GM18499 (cell line): Measurements from ENCODE around the gene TTLL12.

Experiments used
- ATAC-seq: cut with Tn5 transposase; IDR thresholded peaks from one replicate; pipeline ENCODE4 v1.9.1; 2021; ENCODE audit warnings: moderate number of reproducible peaks; ENCODE audit not compliant: insufficient read depth, unreplicated experiment

TTLL12 gene

DNA sequence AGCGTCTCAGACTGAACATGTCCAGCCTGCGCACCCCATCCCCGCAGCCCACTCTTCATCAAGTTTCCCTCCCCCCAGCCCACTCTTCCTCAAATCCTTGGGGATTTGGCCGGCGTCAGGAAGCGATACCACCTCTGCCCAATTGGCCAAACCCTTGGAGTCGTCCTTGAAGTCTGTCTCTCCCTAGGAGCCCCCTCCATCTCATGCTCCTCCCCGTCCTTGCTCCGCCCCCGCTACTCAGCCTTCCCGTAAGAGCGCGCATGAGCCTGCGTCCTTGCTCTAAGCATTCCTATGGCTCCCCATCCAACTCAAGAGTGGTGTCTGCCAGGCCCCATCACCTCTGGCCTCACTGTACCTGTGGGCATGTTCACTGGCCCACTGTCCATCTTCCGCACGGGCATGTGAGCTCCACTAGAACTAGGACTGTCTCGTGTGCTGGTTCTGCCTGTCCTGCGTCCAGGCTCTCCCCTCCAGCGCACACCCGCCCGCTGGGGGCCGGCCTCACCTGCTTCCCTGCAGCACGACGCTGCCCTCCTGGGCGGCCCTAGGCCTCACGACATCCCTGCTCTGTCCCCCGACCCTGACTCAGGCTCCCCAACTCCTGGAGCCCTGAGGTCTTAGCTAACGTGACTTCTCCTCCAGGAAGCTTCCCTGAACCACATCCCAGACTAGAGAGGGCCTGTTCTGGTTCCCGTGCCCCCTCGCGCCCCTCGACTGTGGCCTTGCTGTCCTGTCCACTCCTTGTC lies 30.5 kb upstream of the TTLL12 start:
- ATAC-seq: no peak

DNA sequence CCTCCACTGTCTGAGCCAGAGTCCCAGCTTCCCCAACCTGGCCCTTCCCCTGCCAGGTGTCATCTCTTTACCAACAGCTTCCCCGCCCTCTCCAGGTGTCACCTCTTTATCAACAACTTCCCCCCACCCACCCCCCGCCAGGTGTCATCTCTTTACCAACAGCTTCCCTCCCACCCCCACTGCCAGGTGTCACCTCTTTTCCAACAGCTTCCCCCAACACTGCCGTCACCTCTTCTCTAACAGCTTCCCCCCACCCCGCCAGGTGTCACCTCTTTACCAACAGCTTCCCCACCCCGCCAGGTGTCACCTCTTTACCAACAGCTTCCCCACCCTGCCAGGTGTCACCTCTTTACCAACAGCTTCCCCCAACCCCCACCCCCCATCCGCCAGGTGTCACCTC lies 29.8 kb upstream of the TTLL12 start:
- no peak for ATAC-seq

GRCh38 chr22:43213962-43214361 lies 27.0 kb upstream of the TTLL12 start:
- ATAC-seq: no peak

GRCh38 chr22:43213051-43213450 lies 26.1 kb upstream of the TTLL12 start:
- no peak for ATAC-seq

- no peak for ATAC-seq
These were observed 25.6 kb upstream of the TTLL12 start for GRCh38 chr22:43212434-43212952.

DNA sequence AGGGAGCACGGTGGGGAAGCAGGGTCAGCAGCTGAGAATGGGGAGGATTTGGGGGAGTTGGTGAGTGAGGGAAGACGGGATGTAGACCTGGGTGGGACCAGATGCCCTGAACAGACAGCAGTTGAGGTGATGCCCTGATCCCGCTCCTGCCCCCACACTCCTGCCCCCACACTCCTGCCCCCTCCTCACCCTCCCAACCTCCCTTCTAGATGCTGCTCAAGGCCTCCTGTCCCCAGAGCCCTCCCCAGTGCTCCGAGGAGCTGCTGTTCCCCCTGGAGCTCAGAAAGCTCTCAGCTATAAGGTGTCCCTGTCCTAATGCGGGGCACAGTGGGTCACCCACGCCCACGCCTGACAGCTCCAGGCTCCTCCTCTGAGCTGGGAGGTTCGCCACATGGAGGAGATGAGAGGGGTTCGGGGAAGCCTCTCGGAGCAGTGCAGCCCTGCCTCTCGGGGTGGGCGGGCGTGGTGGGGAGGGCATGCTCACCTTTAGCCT lies 25.1 kb upstream of the TTLL12 start:
- ATAC-seq: no peak

- no peak for ATAC-seq
These were observed 23.9 kb upstream of the TTLL12 start for GRCh38 chr22:43210631-43211515.

- ATAC-seq: no peak
These were observed 23.0 kb upstream of the TTLL12 start for GRCh38 chr22:43209971-43210370.

DNA sequence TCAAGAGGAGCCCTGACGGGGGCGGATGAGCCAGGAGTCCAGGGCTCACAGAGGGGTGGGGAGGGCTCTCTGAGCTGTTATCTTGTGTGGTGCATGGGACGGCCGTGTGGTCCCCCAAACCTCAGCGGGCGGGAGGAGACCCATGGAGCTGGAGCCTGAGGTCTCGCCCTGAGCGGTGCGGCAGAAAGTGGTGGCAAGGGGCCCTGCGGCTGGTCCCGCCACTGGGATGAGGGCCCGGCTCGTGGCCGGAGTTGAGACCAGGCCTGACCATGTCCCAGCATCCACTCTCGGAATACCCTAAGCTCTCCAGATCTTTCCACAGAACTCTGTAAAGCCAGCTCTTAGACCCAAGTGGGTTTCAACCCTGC lies 22.6 kb upstream of the TTLL12 start:
- no peak for ATAC-seq

- no peak for ATAC-seq
These were observed 22.0 kb upstream of the TTLL12 start for GRCh38 chr22:43208703-43209522.

- no peak for ATAC-seq
These were observed 21.1 kb upstream of the TTLL12 start for GRCh38 chr22:43207849-43208702.

DNA sequence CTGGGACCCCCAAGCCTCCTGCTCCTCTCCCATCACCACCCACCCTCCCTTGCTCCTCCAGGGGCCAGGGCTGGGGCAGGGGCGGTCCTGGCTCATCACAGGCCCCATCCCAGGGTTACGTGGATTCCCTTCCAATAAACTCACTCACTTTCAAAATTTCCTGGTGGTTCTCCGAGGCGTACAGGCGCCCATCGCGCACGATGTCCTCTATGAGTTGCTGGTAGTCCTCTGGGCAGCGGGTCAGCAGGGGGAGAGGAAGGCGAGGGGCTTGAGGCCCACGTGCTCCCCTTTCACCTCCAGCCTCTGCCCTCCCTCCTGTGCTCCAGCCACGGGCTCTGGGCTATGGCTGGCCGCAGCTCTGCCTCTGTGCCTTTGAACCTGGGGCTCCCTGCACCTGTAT lies 20.5 kb upstream of the TTLL12 start:
- ATAC-seq: no peak

DNA sequence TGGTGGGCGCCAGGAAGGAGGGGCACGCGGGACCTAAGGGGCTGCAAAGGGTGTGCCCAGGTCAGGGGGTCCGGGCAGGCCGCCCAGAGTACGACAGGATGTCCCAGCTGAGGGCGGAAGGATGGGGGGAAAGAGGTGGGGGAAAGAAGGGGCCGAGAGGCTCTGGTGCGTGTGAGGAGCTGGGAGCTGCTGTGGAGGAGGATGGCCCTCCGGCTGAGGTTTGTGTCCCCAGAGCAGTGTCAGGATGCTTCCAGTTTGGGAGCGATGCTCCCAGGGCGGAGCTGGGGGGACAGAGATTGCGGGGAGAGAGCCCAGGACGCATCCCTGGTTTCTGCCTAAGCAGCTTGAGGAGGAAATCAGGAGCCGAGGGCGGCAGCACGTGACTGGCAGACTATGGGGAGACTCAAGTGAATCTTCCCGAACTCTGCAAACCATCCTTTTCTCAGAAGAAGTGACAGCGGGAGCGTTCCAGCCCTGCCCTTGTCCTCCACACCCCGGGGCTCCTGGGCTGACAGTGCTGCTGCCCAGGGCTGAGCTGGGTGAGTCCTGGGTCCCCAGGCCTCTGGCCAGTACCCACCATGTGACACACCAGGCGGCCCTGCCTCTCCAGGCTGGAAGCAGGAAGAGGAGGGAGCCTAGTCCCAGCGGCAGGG lies 19.7 kb upstream of the TTLL12 start:
- no peak for ATAC-seq

- no peak for ATAC-seq
These were observed 19.0 kb upstream of the TTLL12 start for GRCh38 chr22:43205748-43206508.

DNA sequence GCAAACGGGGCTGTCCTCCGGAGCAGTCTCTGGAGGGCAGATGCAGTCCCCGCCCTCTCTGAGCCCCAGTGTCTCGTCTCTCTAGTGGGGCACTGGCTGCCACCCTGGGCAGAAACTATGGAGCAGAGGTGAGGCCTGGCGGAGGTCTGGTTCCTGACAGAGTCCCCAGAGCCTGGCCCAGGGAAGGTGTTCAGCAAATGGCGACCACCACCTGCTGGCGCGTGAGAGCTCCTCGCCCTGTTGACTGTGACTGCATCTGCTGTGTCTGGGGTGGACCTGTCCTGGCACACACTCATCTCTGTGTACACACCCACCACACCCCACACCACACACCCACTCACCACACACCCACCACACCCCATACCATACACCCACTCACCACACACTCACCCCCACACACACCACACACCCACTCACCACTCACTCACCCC lies 18.3 kb upstream of the TTLL12 start:
- no peak for ATAC-seq

DNA sequence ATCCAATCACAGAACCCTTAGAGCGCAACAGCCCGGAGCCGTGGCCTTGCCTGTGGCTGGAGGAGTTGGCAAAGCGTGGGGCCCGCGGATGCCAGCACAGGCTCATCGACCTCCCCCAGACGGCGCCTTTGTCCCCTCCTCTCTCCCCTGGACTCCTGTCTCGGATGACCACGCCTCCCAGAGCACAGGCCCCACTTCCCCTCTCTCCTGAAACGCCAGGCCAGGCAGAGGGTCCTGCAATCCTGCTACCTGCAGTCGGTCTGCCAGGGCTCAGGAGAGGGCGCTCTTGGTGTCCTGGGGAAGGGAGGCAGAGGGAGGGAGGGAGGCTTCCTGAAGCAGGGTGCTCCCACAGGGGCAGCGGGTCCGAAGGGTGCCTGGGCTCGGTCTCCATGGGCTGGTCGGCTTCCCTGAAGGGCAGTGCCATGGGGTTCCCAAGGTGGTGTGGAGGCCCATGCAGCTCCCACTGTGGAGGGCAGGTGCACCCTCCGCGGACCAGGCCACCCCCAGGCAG lies 16.6 kb upstream of the TTLL12 start:
- ATAC-seq: no peak

DNA sequence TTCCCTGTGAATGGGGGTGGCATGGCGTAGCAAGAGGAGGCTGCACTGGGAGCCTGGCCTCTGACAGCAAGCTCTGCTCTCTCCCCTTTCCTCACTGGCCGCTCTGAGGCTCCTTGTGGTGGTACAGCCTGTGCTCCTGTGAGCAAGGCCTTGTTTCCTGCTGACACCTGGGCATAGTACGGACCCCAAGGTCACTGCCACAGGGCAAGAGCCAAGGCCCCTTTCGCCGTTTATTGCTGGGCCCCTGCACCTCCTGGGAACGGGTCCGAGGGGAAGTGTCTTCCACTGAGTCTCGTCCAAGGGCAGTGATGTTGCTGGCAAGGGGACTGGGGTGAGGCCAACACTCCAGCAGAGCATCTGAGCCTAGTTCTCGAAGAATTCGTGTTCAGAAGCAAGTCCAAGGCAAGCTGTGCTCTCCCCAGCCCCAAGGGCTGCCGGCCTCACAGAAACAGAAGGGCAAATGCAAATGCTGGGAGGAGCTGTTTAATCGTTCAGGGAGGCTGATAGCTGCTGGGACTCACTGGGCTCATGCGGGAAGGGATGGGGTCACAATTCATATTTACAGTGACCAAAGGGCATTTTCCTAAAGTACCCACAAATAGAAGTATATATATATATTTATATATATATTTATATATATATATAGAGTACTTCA lies 15.9 kb upstream of the TTLL12 start:
- no peak for ATAC-seq

- no peak for ATAC-seq
These were observed 15.4 kb upstream of the TTLL12 start for GRCh38 chr22:43202326-43202725.
